LNCaP clone FGC (cell line): ENCODE measurements around the gene SGTA.

Experiments used
- DNase-seq: peaks from one replicate; pipeline ENCODE4 v3.0.0-alpha.2; 2011; ENCODE audit warnings: low read depth
- H3K4me3 ChIP-seq: 2 replicates; pipeline ENCODE4 v1.5.1; 2011; ENCODE audit warnings: mild to moderate bottlenecking, low read depth, low read length, control low read depth
- TF ChIP-seq, protein P1 (sequence below): IDR thresholded peaks from 2 replicates; pipeline ENCODE4 v1.5.1; 2012; ENCODE audit warnings: mild to moderate bottlenecking; ENCODE audit not compliant: control insufficient read depth, insufficient read depth; ENCODE audit errors: extremely low read depth

Gene SGTA

DNA sequence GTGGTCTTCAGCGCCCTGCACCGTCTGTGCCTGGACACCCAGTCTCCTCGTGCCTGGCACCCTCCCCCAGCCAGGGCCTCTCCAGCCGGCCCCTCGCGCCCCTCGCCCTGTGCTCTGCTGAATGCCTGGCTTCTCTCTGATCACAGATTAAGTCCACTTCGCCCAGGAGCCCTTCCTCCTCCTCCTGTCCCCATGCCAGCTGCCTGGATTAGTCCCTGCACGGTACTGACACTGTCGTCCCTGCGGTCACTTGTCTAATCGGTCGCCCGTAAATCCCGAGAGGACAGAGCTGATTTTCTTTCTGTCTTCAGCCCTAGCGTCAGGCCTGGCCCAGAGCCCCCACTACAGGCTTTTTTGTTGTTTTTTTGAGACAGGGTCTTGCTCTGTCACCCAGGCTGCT, 8.8 kb upstream of the SGTA start:
- H3K4me3 ChIP-seq: no peak overlapping the region
- DNase-seq: no peak
- TF ChIP-seq, protein P1, sequence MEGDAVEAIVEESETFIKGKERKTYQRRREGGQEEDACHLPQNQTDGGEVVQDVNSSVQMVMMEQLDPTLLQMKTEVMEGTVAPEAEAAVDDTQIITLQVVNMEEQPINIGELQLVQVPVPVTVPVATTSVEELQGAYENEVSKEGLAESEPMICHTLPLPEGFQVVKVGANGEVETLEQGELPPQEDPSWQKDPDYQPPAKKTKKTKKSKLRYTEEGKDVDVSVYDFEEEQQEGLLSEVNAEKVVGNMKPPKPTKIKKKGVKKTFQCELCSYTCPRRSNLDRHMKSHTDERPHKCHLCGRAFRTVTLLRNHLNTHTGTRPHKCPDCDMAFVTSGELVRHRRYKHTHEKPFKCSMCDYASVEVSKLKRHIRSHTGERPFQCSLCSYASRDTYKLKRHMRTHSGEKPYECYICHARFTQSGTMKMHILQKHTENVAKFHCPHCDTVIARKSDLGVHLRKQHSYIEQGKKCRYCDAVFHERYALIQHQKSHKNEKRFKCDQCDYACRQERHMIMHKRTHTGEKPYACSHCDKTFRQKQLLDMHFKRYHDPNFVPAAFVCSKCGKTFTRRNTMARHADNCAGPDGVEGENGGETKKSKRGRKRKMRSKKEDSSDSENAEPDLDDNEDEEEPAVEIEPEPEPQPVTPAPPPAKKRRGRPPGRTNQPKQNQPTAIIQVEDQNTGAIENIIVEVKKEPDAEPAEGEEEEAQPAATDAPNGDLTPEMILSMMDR: no peak

DNA sequence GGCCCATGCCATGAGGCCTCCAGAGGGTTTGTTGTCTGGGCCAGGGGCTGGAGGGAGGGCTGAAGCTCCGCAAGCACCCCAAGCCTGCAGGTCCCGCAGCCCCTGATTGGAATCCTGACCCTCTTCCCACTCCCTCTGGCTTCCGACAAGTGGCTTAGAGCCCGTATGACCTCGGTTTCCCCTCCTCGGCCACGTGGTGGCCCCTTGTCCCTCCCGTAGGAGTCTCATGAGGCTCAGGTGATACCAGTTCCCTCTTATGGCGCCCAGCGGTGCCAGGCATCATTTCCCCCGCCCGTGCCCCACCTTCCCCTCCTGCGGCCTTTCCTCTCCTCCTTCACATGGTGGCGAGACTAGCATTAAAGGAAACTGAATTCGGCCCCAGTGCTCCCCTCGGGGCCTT, 8.4 kb upstream of the SGTA start:
- DNase-seq: no peak
- TF ChIP-seq, protein P1: no peak
- H3K4me3 ChIP-seq: no peak overlapping the region

DNA sequence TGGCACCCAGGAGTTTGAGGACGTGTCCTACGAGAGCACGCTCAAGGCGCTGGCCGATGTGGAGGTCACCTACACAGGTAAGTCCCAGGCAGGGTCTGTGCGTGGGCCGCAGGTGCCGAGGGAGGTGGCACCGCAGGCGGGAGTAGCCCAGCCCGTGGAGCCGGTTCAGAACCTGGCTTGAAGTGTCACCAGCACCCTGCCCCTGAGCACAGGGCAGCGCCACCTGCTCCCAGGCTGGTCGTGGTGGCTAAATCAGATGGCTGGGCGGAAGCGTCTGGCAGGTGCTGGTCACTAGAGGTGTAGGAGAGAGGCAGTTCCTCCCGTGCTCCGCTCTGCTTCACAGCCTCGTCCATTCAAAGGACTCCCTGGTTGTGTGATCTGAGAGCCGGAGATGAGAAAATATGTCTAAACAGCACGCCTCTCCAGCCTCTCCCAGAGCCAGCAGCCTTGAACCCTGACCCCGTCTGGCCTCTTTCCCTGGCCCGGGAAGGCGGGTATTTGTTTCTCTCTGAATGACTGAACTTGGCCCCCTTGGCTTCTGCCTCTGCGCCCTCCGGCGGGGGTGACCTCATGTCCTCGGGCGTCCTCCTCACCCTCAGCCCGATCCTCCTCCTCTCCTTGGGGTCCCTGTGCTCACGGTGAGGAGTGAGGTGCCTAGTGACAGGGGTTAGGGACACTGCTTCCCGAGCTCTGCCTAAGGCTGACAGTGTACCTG, 7.6 kb upstream of the SGTA start:
- TF ChIP-seq, protein P1: no peak
- no peak for DNase-seq
- no peak overlapping the region for H3K4me3 ChIP-seq

DNA sequence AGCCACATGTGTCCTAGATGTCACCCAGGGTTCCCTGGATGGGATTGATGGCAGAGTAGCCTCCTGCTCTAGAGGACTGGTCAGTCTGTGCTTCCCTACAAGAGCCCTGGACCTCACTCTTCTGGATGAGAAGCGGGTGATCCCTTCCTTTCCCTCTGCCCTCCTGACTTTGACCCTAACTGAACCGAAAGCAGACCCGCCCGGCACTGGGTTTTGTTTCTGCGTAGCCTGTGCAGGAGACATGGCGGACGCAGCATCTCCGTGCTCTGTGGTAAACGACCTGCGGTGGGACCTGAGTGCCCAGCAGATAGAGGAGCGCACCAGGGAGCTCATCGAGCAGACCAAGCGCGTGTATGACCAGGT, 7.1 kb upstream of the SGTA start:
- no peak for DNase-seq
- H3K4me3 ChIP-seq: no peak overlapping the region
- TF ChIP-seq, protein P1: no peak

DNA sequence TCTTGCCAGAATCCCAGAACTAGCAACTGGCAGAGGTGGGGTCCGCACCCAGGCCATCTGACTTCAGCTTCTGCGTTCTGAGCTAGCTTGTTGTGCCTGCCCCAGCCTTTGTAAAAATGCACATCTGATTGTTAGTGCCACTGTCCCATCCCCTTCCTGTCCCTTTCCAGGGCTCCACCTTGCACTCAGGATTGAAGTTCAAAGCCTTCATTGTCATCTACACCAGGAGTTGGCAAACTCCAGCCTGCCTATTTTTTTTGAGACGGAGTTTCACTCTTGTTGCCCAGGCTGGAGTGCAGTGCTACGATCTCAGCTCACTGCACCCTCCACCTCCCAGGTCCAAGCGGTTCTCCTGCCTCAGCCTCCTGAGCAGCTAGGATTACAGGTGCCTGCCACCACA, 5.2 kb upstream of the SGTA start:
- DNase-seq: no peak
- no peak overlapping the region for H3K4me3 ChIP-seq
- TF ChIP-seq, protein P1: no peak

DNA sequence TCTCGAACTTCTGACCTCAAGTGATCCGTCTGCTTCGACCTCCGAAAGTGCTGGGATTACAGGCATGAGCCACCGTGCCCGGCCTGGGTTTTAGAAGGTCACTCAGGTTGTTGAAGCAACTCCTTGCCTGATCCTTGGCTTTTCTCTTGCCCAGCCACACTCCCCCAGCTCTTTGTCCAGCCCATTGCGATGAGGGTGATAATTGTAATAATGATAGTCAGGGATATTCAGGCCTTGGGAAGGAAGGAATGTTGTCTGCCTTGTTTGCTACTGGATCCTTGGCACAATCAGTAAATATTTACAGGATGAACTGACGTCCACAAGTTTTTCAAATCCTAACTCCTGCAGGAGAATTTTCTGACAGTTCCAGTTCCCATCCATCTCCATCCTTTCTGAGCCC, 4.0 kb upstream of the SGTA start:
- no peak for DNase-seq
- no peak overlapping the region for H3K4me3 ChIP-seq
- TF ChIP-seq, protein P1: no peak
